Stimulated activated CD4-positive, alpha-beta T cell treated with anti-CD3 and anti-CD28 coated beads, Interleukin-4, amount 100 ng/mL, for 1 hour (primary cell): ENCODE results near the gene SLC25A2.

Experiments
- DNase-seq: peaks from one replicate; pipeline ENCODE4 v3.0.0-alpha.2; 2020

Gene SLC25A2

GRCh38 chr5:141313711-141314110, 9.9 kb upstream of the SLC25A2 start:
- DNase-seq = no peak

DNA sequence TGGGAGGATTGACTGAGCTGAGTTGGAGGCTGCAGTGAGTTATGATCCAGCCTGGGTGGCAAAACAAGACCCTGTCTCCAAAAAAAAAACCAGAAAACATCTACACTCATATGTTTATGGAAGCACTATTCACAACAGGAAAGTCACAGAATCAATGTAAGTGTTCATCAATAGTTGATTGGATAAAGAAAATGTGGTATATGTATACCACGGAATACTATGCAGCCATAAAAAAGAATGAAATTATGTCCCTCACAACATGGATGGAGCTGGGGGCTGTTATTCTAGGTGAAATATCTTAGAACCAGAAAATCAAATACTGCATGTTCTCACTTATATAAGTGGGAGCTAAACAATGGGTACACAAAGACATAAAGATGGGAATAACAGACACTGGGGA, 2.8 kb upstream of the SLC25A2 start:
- DNase-seq = no peak

DNA sequence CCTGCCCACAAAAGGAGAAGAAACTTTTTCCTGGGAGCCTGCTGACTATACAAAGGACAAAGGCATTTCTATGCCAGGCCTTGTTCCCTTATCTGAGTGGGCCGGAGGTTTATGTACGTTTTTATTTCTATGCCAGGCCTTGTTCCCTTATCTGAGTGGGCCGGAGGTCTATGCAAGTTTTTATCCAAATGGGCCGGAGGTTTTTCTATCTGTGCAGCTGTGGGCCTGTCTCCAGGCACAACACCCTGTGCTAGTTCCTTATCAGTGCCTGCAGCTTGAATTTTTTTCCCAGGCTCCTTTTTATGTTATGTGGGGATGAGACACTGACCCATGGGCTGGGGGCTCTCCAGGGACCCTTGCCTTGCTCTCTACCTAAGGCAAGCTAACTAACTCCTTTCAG, 5.5 kb downstream of the SLC25A2 start:
- DNase-seq = no peak

- no peak for DNase-seq
These were observed 30.9 kb downstream of the SLC25A2 start for GRCh38 chr5:141272906-141273305.

DNA sequence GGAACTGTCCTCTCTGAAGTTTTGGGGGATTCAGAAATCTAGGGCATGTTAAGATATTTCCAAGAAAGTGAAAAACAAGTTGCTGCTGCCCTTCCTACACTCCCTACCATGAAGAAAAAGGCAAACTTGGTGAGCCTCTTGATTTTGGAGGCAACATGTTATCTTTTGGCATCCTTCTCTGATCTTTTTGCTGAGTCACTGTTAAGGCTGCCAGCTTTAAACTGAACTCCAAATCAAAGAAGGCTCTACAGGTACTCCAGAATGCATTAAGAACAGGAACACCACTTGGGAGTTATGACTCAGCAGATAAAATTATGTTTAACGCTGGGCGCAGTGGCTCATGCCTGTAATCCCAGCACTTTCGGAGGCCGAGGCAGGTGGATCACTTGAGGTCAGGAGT, 34.7 kb downstream of the SLC25A2 start:
- no peak for DNase-seq

- no peak for DNase-seq
These were observed 42.7 kb downstream of the SLC25A2 start for GRCh38 chr5:141261238-141261546.

DNA sequence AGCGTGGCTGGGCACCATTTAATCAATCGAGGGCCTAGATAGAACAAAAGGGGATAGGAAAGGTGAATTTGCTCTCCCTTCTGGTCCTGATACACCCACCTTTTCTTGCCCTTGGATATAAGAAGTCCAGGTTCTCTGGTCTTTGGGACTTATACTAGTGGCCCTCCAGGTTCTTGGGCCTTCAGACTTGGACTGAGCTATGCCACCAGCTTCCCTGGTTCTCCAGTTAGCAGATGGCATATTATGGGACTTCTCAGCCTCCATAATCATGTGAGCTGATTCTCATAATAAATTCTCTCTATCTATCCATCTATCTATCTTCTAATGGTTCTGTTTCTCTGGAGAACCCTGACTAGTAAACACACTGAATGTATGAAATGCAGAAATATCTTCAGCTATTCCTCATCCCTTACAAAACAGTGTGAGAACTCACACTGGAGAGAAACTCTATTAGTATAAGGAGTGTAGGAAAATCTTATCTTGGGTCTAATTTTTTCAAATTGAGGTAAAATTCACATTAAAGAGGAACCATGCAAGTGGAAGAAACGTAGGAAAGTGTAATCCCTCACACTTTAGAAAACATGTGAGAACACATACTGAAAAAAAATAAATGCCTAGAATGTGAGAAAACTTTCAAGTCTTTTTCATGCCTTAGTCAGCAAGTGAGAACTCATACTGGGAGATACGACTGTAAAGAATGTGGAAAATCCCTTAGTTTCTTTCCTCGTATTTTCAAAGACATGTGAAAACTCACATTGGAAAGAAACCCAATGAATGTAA, 43.2 kb downstream of the SLC25A2 start:
- DNase-seq = no peak

GRCh38 chr5:141258948-141259347, 44.9 kb downstream of the SLC25A2 start:
- DNase-seq = no peak

- DNase-seq = no peak
These were observed 45.4 kb downstream of the SLC25A2 start for GRCh38 chr5:141258464-141258863.
